Left ventricle myocardium inferior (tissue), 1 donor: ENCODE results near the gene ADO. TPM values are rescaled to one million over a fixed set of nuclear protein-coding genes. Genes with fewer than 3 reads are reported as not detected.

Source experiments
- DNase-seq: peaks from one replicate; pipeline ENCODE4 v3.0.0-alpha.2; 2020
- H3K27ac ChIP-seq: fragments of 200-600 bp; replicated peaks from 2 replicates; pipeline ENCODE4 v1.8.0; 2021
- H3K27me3 ChIP-seq: fragments of 200-600 bp; 2 replicates; pipeline ENCODE4 v1.8.0; 2021; ENCODE audit warnings: low read depth
- H3K36me3 ChIP-seq: fragments of 200-600 bp; 2 replicates; pipeline ENCODE4 v1.8.0; 2021
- H3K4me1 ChIP-seq: fragments of 200-600 bp; 2 replicates; pipeline ENCODE4 v1.8.0; 2021
- H3K4me3 ChIP-seq: fragments of 200-600 bp; 2 replicates; pipeline ENCODE4 v1.8.0; 2021; ENCODE audit warnings: mild to moderate bottlenecking, moderate library complexity
- H3K9me3 ChIP-seq: fragments of 200-600 bp; replicated peaks from 2 replicates; pipeline ENCODE4 v1.8.0; 2021
- CTCF ChIP-seq: fragments of 200-600 bp; IDR thresholded peaks from 2 replicates; pipeline ENCODE4 v1.8.0; 2021; ENCODE audit warnings: antibody characterized with exemption, mild to moderate bottlenecking, borderline replicate concordance
- intact Hi-C: fragments of 100-400 bp; cut with micrococcal nuclease; formaldehyde crosslinking; loops from one replicate; pipeline ENCODE4 v1.11.0; 2022
- total RNA-seq: library from RNA; stranded (reverse); fragmentation: NEBNext Ultra II Directional; extraction: Animal tissue kit (Norgen Biotek cat#: 25700); gene quantifications from one replicate; pipeline ENCODE4 v1.2.1, GENCODE V29; 2021
- donor health status: DM: no; HTN: yes; CAD: no; lungs with severe emphysema.

ADO gene
- total RNA-seq, 1 donor from 2014 or later = 18.9 TPM

GRCh38 chr10:62831346-62831745 is 26.8 kb downstream of the ADO start:
- Histone ChIP-seq H3K27ac (no peak overlapping the region), H3K4me3 (no peak overlapping the region), H3K36me3 (no peaks in the 10 kb centered on the region), H3K9me3 (peaks cover 5% of the 10 kb centered on the region), H3K27me3 (peaks cover 8% of the 10 kb centered on the region), H3K4me1 (no peaks in the 10 kb centered on the region)
- no peak for TF ChIP-seq CTCF
- no peak for DNase-seq
- intact Hi-C loops = no loop called here

- H3K4me3 ChIP-seq = no peak overlapping the region
- H3K27ac ChIP-seq = no peak overlapping the region
- no peaks in the 10 kb centered on the region for H3K36me3 ChIP-seq
- no peaks in the 10 kb centered on the region for H3K4me1 ChIP-seq
- peaks cover 21% of the 10 kb centered on the region for H3K27me3 ChIP-seq
- no peak for TF ChIP-seq CTCF
- H3K9me3 ChIP-seq = no peaks in the 10 kb centered on the region
- intact Hi-C loops = no loop called here
- no peak for DNase-seq
Measured at GRCh38 chr10:62839590-62839989, 35.1 kb downstream of the ADO start.

- intact Hi-C loops = no loop called here
- no peak overlapping the region for H3K27ac ChIP-seq
- H3K36me3 ChIP-seq = no peaks in the 10 kb centered on the region
- no peak overlapping the region for H3K4me3 ChIP-seq
- H3K4me1 ChIP-seq = no peaks in the 10 kb centered on the region
- no peak for DNase-seq
- H3K9me3 ChIP-seq = peaks cover 13% of the 10 kb centered on the region
- H3K27me3 ChIP-seq = peaks cover 33% of the 10 kb centered on the region
- TF ChIP-seq CTCF = no peak
Measured at GRCh38 chr10:62842983-62843382, 38.5 kb downstream of the ADO start.

- no peaks in the 10 kb centered on the region for H3K36me3 ChIP-seq
- no peak for TF ChIP-seq CTCF
- no peak for DNase-seq
- H3K27ac ChIP-seq = no peak overlapping the region
- no peak overlapping the region for H3K4me3 ChIP-seq
- intact Hi-C loops = no loop called here
- H3K4me1 ChIP-seq = no peaks in the 10 kb centered on the region
- H3K27me3 ChIP-seq = peaks cover 34% of the 10 kb centered on the region
- H3K9me3 ChIP-seq = peaks cover 18% of the 10 kb centered on the region
Measured at GRCh38 chr10:62843600-62843999, 39.1 kb downstream of the ADO start.

GRCh38 chr10:62844280-62845011 is 39.9 kb downstream of the ADO start:
- DNase-seq = no peak
- H3K27ac ChIP-seq = no peak overlapping the region
- H3K36me3 ChIP-seq = no peaks in the 10 kb centered on the region
- H3K9me3 ChIP-seq = peaks cover 18% of the 10 kb centered on the region
- intact Hi-C loops = no loop called here
- no peaks in the 10 kb centered on the region for H3K4me1 ChIP-seq
- peaks cover 34% of the 10 kb centered on the region for H3K27me3 ChIP-seq
- no peak for TF ChIP-seq CTCF
- H3K4me3 ChIP-seq = no peak overlapping the region
